A549 (cell line): ENCODE results near the gene AHI1. TPM values are rescaled to one million over a fixed set of nuclear protein-coding genes. Genes with fewer than 3 reads are reported as not detected.
A peak's percentile ranks its signal among the peaks of the same experiment; 100 is the strongest.

ENCODE experiments used
- ATAC-seq, 2 experiments: fragments of 200-7000 bp in 1 of 2; fragments of >200 bp in 1 of 2; cut with Nextera tagmentation in 1 of 2; cut with Tn5 transposase in 1 of 2; 3 replicates each; pipeline versions ENCODE4 v1.8.0 to v1.9.1; 2018 to 2020; ENCODE audit warnings: mild to moderate bottlenecking in 1 of 2, moderate library complexity in 1 of 2
- CTCF ChIA-PET: fragments of 300-600 bp; sonication (Branson Sonifier 250); formaldehyde crosslinking; extraction: SDS; loops from one replicate; lab custom pipeline; 2021; ENCODE audit warnings: antibody characterized with exemption, inconsistent platforms; lab: Yijun Ruan, JAX
- POLR2A ChIA-PET: fragments of 350-600 bp; formaldehyde crosslinking; extraction: SDS; loops from one replicate; lab custom pipeline; 2021; ENCODE audit warnings: antibody characterized with exemption, inconsistent platforms; lab: Yijun Ruan, JAX
- DNase-seq, 2 experiments: peaks; one replicate each; pipeline versions ENCODE4 v3.0.0 to v3.0.0-alpha.2; 2011 to 2016; ENCODE audit warnings: low read depth in 1 of 2, low spot score in 1 of 2
- FAIRE-seq: peaks from 2 replicates; lab custom pipeline; 2011; peaks lifted over from hg19 to GRCh38; lab: Jason Lieb, UNC
- H3K27ac ChIP-seq, 2 experiments: fragments of >200 bp; sonication (Bioruptor Twin); formaldehyde crosslinking; 3 replicates each; pipeline ENCODE4 v1.5.1; 2016 to 2017
- H3K4me1 ChIP-seq: fragments of >200 bp; sonication (Bioruptor Twin); formaldehyde crosslinking; 3 replicates; pipeline ENCODE4 v1.6.1; 2016
- H3K4me2 ChIP-seq: fragments of >200 bp; sonication (Bioruptor Twin); formaldehyde crosslinking; 3 replicates; pipeline ENCODE4 v1.6.1; 2016
- H3K4me3 ChIP-seq: fragments of >200 bp; sonication (Bioruptor Twin); formaldehyde crosslinking; 3 replicates; pipeline ENCODE4 v1.5.1; 2016
- H3K9me3 ChIP-seq: fragments of >200 bp; sonication (Bioruptor Twin); formaldehyde crosslinking; 3 replicates; pipeline ENCODE4 v1.6.1; 2016
- CHD2 ChIP-seq: fragments of 150-350 bp; IDR thresholded peaks from 2 replicates; pipeline ENCODE4 v1.6.1; 2014; ENCODE audit warnings: low read length; ENCODE audit not compliant: partially characterized antibody
- EHF ChIP-seq: fragments of 250-450 bp; sonication (Bioruptor Pico); IDR thresholded peaks from 2 replicates; pipeline ENCODE4 v1.5.0; 2020; ENCODE audit warnings: mild to moderate bottlenecking
- EHMT2 ChIP-seq: fragments of 200-600 bp; sonication (generic); IDR thresholded peaks from 2 replicates; pipeline ENCODE4 v1.6.1; 2016; ENCODE audit warnings: antibody characterized with exemption, low read depth, mild to moderate bottlenecking, moderate library complexity
- FOXS1 ChIP-seq: fragments of 250-450 bp; sonication (Bioruptor Pico); IDR thresholded peaks from 2 replicates; pipeline ENCODE4 v1.5.0; 2020; ENCODE audit warnings: mild to moderate bottlenecking, moderate library complexity
- GATA3 ChIP-seq: IDR thresholded peaks from 2 replicates; pipeline ENCODE4 v1.6.1; 2012; ENCODE audit warnings: borderline replicate concordance
- HDAC2 ChIP-seq: fragments of 200-600 bp; sonication (generic); IDR thresholded peaks from 2 replicates; pipeline ENCODE4 v1.6.1; 2016
- HOXA7 ChIP-seq: fragments of 250-450 bp; sonication (Bioruptor Pico); IDR thresholded peaks from 2 replicates; pipeline ENCODE4 v1.5.0; 2020; ENCODE audit warnings: mild to moderate bottlenecking, moderate library complexity
- HOXB13 ChIP-seq: fragments of 250-450 bp; sonication (Bioruptor Pico); IDR thresholded peaks from 2 replicates; pipeline ENCODE4 v1.5.0; 2020; ENCODE audit warnings: low read depth, mild to moderate bottlenecking, moderate library complexity
- MAFK ChIP-seq: fragments of 450-650 bp; IDR thresholded peaks from 2 replicates; pipeline ENCODE4 v1.6.1; 2014; ENCODE audit not compliant: partially characterized antibody
- NFE2L2 ChIP-seq: fragments of 150-350 bp; conservative IDR thresholded peaks from 2 replicates; pipeline ENCODE4 v1.6.1; 2014; ENCODE audit warnings: low read length
- POLR2A ChIP-seq: IDR thresholded peaks from 2 replicates; pipeline ENCODE4 v1.6.1; 2012; ENCODE audit warnings: mild to moderate bottlenecking, low read length
- RARB ChIP-seq: fragments of 250-450 bp; sonication (Bioruptor Pico); IDR thresholded peaks from 2 replicates; pipeline ENCODE4 v1.8.0; 2021; ENCODE audit warnings: mild to moderate bottlenecking, moderate library complexity
- RNF2 ChIP-seq: fragments of 200-600 bp; sonication (generic); IDR thresholded peaks from 2 replicates; pipeline ENCODE4 v1.6.1; 2016; ENCODE audit warnings: low read depth, mild to moderate bottlenecking, antibody characterized with exemption, moderate library complexity, borderline replicate concordance
- SREBF2 ChIP-seq: fragments of 450-650 bp; IDR thresholded peaks from 2 replicates; pipeline ENCODE4 v1.6.1; 2014; ENCODE audit warnings: mild to moderate bottlenecking, moderate library complexity
- TFCP2L1 ChIP-seq: fragments of 250-450 bp; sonication (Bioruptor Pico); IDR thresholded peaks from 2 replicates; pipeline ENCODE4 v1.5.0; 2021; ENCODE audit warnings: mild to moderate bottlenecking
- USF2 ChIP-seq: fragments of 450-650 bp; IDR thresholded peaks from 2 replicates; pipeline ENCODE4 v1.6.1; 2014; ENCODE audit warnings: antibody characterized with exemption
- ZFP36 ChIP-seq: fragments of 450-650 bp; IDR thresholded peaks from 2 replicates; pipeline ENCODE4 v1.6.1; 2014; ENCODE audit warnings: borderline replicate concordance; ENCODE audit not compliant: partially characterized antibody
- ZNF302 ChIP-seq: fragments of 250-450 bp; sonication (Bioruptor Pico); IDR thresholded peaks from 2 replicates; pipeline ENCODE4 v1.9.0; 2021; ENCODE audit warnings: inconsistent platforms, mild to moderate bottlenecking, moderate library complexity
- ZSCAN20 ChIP-seq: fragments of 250-450 bp; sonication (Bioruptor Pico); IDR thresholded peaks from 2 replicates; pipeline ENCODE4 v1.8.0; 2022; ENCODE audit warnings: mild to moderate bottlenecking, moderate library complexity
- WGBS: methylation state at CpG from one replicate; pipeline ENCODE4 v1.1.6; 2017; ENCODE audit errors: missing lambda C conversion rate; 5-methylcytosine and 5-hydroxymethylcytosine counted together
- polyA plus RNA-seq, 4 experiments: library from polyadenylated mRNA; depleted of rRNA in 3 of 4; stranded (reverse); fragments of >200 nt; fragmentation: RNase III in 1 of 4; extraction: RNeasy Plus Mini Kit Qiagen cat#74134 plus additional on column Dnase treatment in 1 of 4; gene quantifications; 2 replicates in 3 of 4; 3 replicates in 1 of 4; pipeline ENCODE4 v1.2.3, GENCODE V29; 2011 to 2017
- TF ChIP-seq, protein P1 (sequence below): fragments of >200 bp; sonication (Bioruptor Twin); formaldehyde crosslinking; IDR thresholded peaks from 3 replicates; pipeline ENCODE4 v1.6.1; 2016

The AHI1 gene
- polyA plus RNA-seq, 2 of the 4 experiments (the other 2 are of a cell fraction) = 24.7 to 50.8 TPM

- POLR2A ChIA-PET = no interaction called here
- H3K4me3 ChIP-seq = no peak overlapping the region
- no peak for ATAC-seq
Observed at GRCh38 chr6:135353113-135353512, 144.4 kb downstream of the AHI1 start.

DNA sequence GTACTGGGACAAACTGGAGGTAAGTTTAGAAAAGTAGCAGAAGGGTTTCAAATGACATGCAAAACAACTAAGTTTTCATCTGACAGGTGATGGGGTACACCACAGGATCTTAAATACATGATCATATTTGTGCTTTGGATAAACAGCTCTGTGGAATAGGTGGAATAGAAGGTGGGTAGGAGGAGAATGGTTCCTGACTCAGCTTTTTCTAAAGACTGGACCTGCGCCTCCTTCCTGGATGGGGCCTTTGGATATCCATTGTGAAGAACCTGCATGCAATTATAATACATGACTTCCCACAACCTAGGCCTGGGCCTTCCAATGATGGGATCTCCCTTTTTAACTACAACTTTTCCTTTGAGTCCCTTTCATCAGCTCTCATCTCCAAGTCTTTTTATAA, 145.9 kb downstream of the AHI1 start:
- TF ChIP-seq MAFK = peak; percentile 23
- no peak for TF ChIP-seq SREBF2
- no peak for TF ChIP-seq ZSCAN20 (CRISPR knock-in tag)
- no peak for TF ChIP-seq HDAC2
- TF ChIP-seq CHD2 = no peak
- Histone ChIP-seq H3K4me1 (no peaks in the 10 kb centered on the region), H3K27ac (no peak overlapping the region), H3K4me3 (no peak overlapping the region), H3K4me2 (no peak overlapping the region), H3K9me3 (no peaks in the 10 kb centered on the region)
- no peak for ATAC-seq
- no peak for FAIRE-seq
- ChIA-PET POLR2A (interaction anchor here (0.6 kb wide), 1 partner anchor 133 kb away, joined by 4 read pairs; no protein-coding TSS in a partner anchor), CTCF (interaction anchor here (0.6 kb wide), 1 partner anchor 62 kb away, joined by 3 read pairs; no protein-coding TSS in a partner anchor)
- 100% methylated on average over 1 of the region's 1 CpG for WGBS
- DNase-seq = no peak

More at GRCh38 chr6:135353113-135353512, 144.4 kb downstream of the AHI1 start:
- no peak for TF ChIP-seq ZFP36
- TF ChIP-seq EHMT2 = no peak
- TF ChIP-seq HOXB13 (CRISPR knock-in tag) = no peak
- TF ChIP-seq CHD2 = no peak
- TF ChIP-seq, protein P1, sequence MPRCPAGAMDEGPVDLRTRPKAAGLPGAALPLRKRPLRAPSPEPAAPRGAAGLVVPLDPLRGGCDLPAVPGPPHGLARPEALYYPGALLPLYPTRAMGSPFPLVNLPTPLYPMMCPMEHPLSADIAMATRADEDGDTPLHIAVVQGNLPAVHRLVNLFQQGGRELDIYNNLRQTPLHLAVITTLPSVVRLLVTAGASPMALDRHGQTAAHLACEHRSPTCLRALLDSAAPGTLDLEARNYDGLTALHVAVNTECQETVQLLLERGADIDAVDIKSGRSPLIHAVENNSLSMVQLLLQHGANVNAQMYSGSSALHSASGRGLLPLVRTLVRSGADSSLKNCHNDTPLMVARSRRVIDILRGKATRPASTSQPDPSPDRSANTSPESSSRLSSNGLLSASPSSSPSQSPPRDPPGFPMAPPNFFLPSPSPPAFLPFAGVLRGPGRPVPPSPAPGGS = no peak
- no peak for TF ChIP-seq ZNF302 (CRISPR knock-in tag)
- CTCF ChIA-PET = no interaction called here
- no peak overlapping the region for H3K4me2 ChIP-seq
- H3K9me3 ChIP-seq = no peaks in the 10 kb centered on the region
- H3K27ac ChIP-seq = no peak overlapping the region
- DNase-seq (no peak), FAIRE-seq (no peak)
- H3K4me1 ChIP-seq = peaks cover 9% of the 10 kb centered on the region; the same call in 2 of the 3 replicates
- 94% methylated on average over 2 of the region's 2 CpGs for WGBS

- CTCF ChIA-PET = interaction anchor here (0.6 kb wide), 1 partner anchor 42 kb away, joined by 3 read pairs; no protein-coding TSS in a partner anchor
- POLR2A ChIA-PET = no interaction called here
- FAIRE-seq = no peak
Observed at GRCh38 chr6:135347887-135348286, 149.7 kb downstream of the AHI1 start.

DNA sequence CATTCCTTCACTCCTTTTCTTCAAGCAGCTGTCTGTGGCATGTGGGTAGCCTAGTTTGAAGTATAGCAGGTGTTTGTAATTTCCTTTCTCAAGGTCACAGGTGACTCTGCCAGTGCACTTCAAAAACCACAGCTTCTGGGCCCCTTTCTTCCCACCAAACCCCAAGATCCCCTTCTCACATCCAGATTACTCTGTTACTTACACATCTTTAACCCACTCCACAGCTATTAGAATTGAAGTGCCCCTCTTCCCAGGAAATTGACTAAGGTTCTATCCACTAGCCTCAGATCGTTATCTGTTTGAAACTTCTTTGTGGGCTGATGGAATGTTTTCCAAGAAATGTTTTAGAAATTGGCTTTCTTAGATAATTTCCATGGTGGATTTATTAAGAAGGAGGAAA, 150.8 kb downstream of the AHI1 start:
- no peak for ATAC-seq
- no peak overlapping the region for H3K4me2 ChIP-seq
- DNase-seq = no peak
- 95% methylated on average over 1 of the region's 1 CpG for WGBS
- FAIRE-seq = no peak
- H3K9me3 ChIP-seq = no peaks in the 10 kb centered on the region
- H3K4me3 ChIP-seq = no peak overlapping the region
- CTCF ChIA-PET = no interaction called here
- no peak overlapping the region for H3K27ac ChIP-seq
- H3K4me1 ChIP-seq = no peaks in the 10 kb centered on the region
- TF ChIP-seq GATA3 (no peak), EHF (CRISPR knock-in tag) (no peak), RARB (CRISPR knock-in tag) (no peak), SREBF2 (no peak), POLR2A (no peak), HOXA7 (no peak), HOXB13 (CRISPR knock-in tag) (no peak), EHMT2 (no peak)
- POLR2A ChIA-PET = no interaction called here

More at GRCh38 chr6:135347887-135348286, 149.7 kb downstream of the AHI1 start:
- H3K4me1 ChIP-seq = no peaks in the 10 kb centered on the region
- TF ChIP-seq TFCP2L1 (CRISPR knock-in tag) = no peak
- no peak for TF ChIP-seq NFE2L2
- TF ChIP-seq FOXS1 (CRISPR knock-in tag) = no peak
- TF ChIP-seq USF2 = no peak
- no peak for TF ChIP-seq RNF2
- H3K9me3 ChIP-seq = no peaks in the 10 kb centered on the region
- H3K4me2 ChIP-seq = no peak overlapping the region
- no peak for DNase-seq
- H3K27ac ChIP-seq = no peak overlapping the region
- 88% methylated on average over 4 of the region's 4 CpGs for WGBS
- no peak overlapping the region for H3K4me3 ChIP-seq
- no peak for ATAC-seq
